ENCODE results near the gene FAM163B. TPM values are rescaled to one million over a fixed set of nuclear protein-coding genes. Genes with fewer than 3 reads are reported as not detected.
A peak's percentile ranks its signal among the peaks of the same experiment; 100 is the strongest.

Gene FAM163B
- total and polyA plus RNA-seq, 2 donors (not counting 1 experiment from before 2014, with no cell fraction given): not detected

DNA sequence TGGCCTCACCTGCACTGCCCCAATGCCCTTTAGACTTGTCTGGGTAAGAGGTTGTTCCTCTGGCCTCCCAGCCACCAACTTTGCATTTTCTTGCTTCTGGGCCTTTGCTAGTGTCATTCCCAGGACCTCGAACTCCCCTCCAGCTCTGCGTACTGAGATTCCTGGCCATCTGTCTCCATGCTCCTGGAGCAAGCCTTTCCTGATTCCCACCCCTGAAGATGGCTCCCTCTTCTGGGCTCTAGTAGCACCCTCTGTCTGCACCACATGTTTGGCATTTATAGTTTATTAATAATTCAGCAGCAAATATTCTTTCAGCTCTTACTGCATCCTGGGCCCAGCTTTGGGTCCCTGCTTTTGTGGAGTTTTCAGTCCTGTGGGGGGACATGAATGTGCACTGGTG, 14.9 kb downstream of the FAM163B start:
- Histone ChIP-seq H3K27me3 (ENCODE audit: control insufficient read depth, insufficient read depth, low read length) (no peaks in the 10 kb centered on the region), H3K36me3 (ENCODE audit: control insufficient read depth, insufficient read depth, low read length) (no peaks in the 10 kb centered on the region), H3K27ac (ENCODE audit: insufficient read depth, low read length) (no peak overlapping the region), H3K79me2 (ENCODE audit: control insufficient read depth, insufficient read depth, low read length) (no peaks in the 10 kb centered on the region), H3K9ac (ENCODE audit: insufficient read depth, low read length) (no peak overlapping the region), H3K4me2 (ENCODE audit: extremely low read depth, insufficient read depth, low read length) (no peak overlapping the region), H3K9me3 (ENCODE audit: control insufficient read depth, insufficient read depth, low read depth, low read length) (no peaks in the 10 kb centered on the region), H4K20me1 (ENCODE audit: control insufficient read depth, extremely low read depth, insufficient read depth, low read length) (no peaks in the 10 kb centered on the region), H3K4me3 (replicated peaks in 1 of 4; ENCODE audit: control extremely low read depth in 1 of 4, insufficient read depth in 1 of 4, low read depth in 3 of 4, low read length in 4 of 4) (no peak overlapping the region), H2AFZ (ENCODE audit: low read length) (no peak overlapping the region), H3K4me1 (ENCODE audit: control insufficient read depth, extremely low read depth, insufficient read depth, low read length) (no peaks in the 10 kb centered on the region)
- no peak for DNase-seq (ENCODE audit: low read depth in 2 of 2)
- no peak for TF ChIP-seq CTCF (conservative IDR thresholded peaks at IDR 0.05 in 1 of 2, IDR thresholded peaks at IDR 0.05 in 1 of 2; ENCODE audit: low read depth in 1 of 2, low read length in 2 of 2)
- TF ChIP-seq EZH2 (IDR thresholded peaks at IDR 0.05; ENCODE audit: low read length, missing control alignments): no peak

GRCh38 chr9:133593587-133594253, 15.5 kb downstream of the FAM163B start:
- Histone ChIP-seq H3K4me1 (ENCODE audit: control insufficient read depth, extremely low read depth, insufficient read depth, low read length) (no peaks in the 10 kb centered on the region), H3K4me2 (ENCODE audit: extremely low read depth, insufficient read depth, low read length) (no peak overlapping the region), H3K79me2 (ENCODE audit: control insufficient read depth, insufficient read depth, low read length) (no peaks in the 10 kb centered on the region), H3K9ac (ENCODE audit: insufficient read depth, low read length) (no peak overlapping the region), H3K27me3 (ENCODE audit: control insufficient read depth, insufficient read depth, low read length) (no peaks in the 10 kb centered on the region), H3K9me3 (ENCODE audit: control insufficient read depth, insufficient read depth, low read depth, low read length) (no peaks in the 10 kb centered on the region), H4K20me1 (ENCODE audit: control insufficient read depth, extremely low read depth, insufficient read depth, low read length) (no peaks in the 10 kb centered on the region), H3K36me3 (ENCODE audit: control insufficient read depth, insufficient read depth, low read length) (no peaks in the 10 kb centered on the region), H3K4me3 (replicated peaks in 1 of 4; ENCODE audit: control extremely low read depth in 1 of 4, insufficient read depth in 1 of 4, low read depth in 3 of 4, low read length in 4 of 4) (no peak overlapping the region), H2AFZ (ENCODE audit: low read length) (no peak overlapping the region), H3K27ac (ENCODE audit: insufficient read depth, low read length) (no peak overlapping the region)
- TF ChIP-seq EZH2 (IDR thresholded peaks at IDR 0.05; ENCODE audit: low read length, missing control alignments): no peak
- no peak for TF ChIP-seq CTCF (conservative IDR thresholded peaks at IDR 0.05 in 1 of 2, IDR thresholded peaks at IDR 0.05 in 1 of 2; ENCODE audit: low read depth in 1 of 2, low read length in 2 of 2)
- no peak for DNase-seq (ENCODE audit: low read depth in 2 of 2)

GRCh38 chr9:133592731-133593409, 16.3 kb downstream of the FAM163B start:
- Histone ChIP-seq H3K4me2 (ENCODE audit: extremely low read depth, insufficient read depth, low read length) (no peak overlapping the region), H3K27ac (ENCODE audit: insufficient read depth, low read length) (no peak overlapping the region), H4K20me1 (ENCODE audit: control insufficient read depth, extremely low read depth, insufficient read depth, low read length) (no peaks in the 10 kb centered on the region), H3K9ac (ENCODE audit: insufficient read depth, low read length) (no peak overlapping the region), H3K36me3 (ENCODE audit: control insufficient read depth, insufficient read depth, low read length) (no peaks in the 10 kb centered on the region), H3K27me3 (ENCODE audit: control insufficient read depth, insufficient read depth, low read length) (no peaks in the 10 kb centered on the region), H3K4me1 (ENCODE audit: control insufficient read depth, extremely low read depth, insufficient read depth, low read length) (no peaks in the 10 kb centered on the region), H2AFZ (ENCODE audit: low read length) (no peak overlapping the region), H3K79me2 (ENCODE audit: control insufficient read depth, insufficient read depth, low read length) (no peaks in the 10 kb centered on the region), H3K4me3 (replicated peaks in 1 of 4; ENCODE audit: control extremely low read depth in 1 of 4, insufficient read depth in 1 of 4, low read depth in 3 of 4, low read length in 4 of 4) (no peak overlapping the region), H3K9me3 (ENCODE audit: control insufficient read depth, insufficient read depth, low read depth, low read length) (peaks cover 2% of the 10 kb centered on the region)
- TF ChIP-seq CTCF (conservative IDR thresholded peaks at IDR 0.05 in 1 of 2, IDR thresholded peaks at IDR 0.05 in 1 of 2; ENCODE audit: low read depth in 1 of 2, low read length in 2 of 2) (peak in 1 of 2 donors; percentile 26), EZH2 (IDR thresholded peaks at IDR 0.05; ENCODE audit: low read length, missing control alignments) (no peak)
- DNase-seq (ENCODE audit: low read depth in 2 of 2): peak in 1 of 2 donors; percentile 14
